ENCODE measurements around the gene HPSE2. TPM values are rescaled to one million over a fixed set of nuclear protein-coding genes. Genes with fewer than 3 reads are reported as not detected.

The HPSE2 gene
- total and polyA plus RNA-seq, 2 experiments from 2014 or later: 0.10 to 0.24 TPM

- Mint-ChIP-seq H3K27me3 (ENCODE audit: insufficient read depth, low read depth, poor library complexity) (no peaks in the 10 kb centered on the region), H3K36me3 (ENCODE audit: low read depth) (no peaks in the 10 kb centered on the region), H3K27ac (no peak overlapping the region; the same call in 1 of the 2 replicates), H3K4me3 (no peak overlapping the region), H3K9me3 (no peaks in the 10 kb centered on the region; the same call in 2 of the 3 replicates), H3K4me1 (peaks cover 8% of the 10 kb centered on the region; the same call in 2 of the 3 replicates)
- Histone ChIP-seq H3K4me1 (ENCODE audit: insufficient read depth) (peaks cover 6% of the 10 kb centered on the region; the same call in 1 of the 2 replicates), H4K20me1 (replicated peaks; ENCODE audit: insufficient read depth) (no peaks in the 10 kb centered on the region), H3K4me2 (peak overlapping the region; percentile 28; the same call in 1 of the 2 replicates), H3K36me3 (ENCODE audit: insufficient read depth) (no peaks in the 10 kb centered on the region), H2AFZ (peak overlapping the region; percentile 98), H3K27ac (ENCODE audit: low read depth) (no peak overlapping the region), H3K9me2 (ENCODE audit: insufficient read depth) (0 out of 2 replicates have a peak, but pooled peaks cover 4% of the 10 kb centered on the region), H3F3A (replicated peaks; ENCODE audit: low read depth) (no peaks in the 10 kb centered on the region), H3K79me2 (replicated peaks; ENCODE audit: insufficient read depth) (no peaks in the 10 kb centered on the region), H3K27me3 (ENCODE audit: insufficient read depth) (no peaks in the 10 kb centered on the region), H3K4me3 (no peak overlapping the region)
- TF ChIP-seq, protein P1, sequence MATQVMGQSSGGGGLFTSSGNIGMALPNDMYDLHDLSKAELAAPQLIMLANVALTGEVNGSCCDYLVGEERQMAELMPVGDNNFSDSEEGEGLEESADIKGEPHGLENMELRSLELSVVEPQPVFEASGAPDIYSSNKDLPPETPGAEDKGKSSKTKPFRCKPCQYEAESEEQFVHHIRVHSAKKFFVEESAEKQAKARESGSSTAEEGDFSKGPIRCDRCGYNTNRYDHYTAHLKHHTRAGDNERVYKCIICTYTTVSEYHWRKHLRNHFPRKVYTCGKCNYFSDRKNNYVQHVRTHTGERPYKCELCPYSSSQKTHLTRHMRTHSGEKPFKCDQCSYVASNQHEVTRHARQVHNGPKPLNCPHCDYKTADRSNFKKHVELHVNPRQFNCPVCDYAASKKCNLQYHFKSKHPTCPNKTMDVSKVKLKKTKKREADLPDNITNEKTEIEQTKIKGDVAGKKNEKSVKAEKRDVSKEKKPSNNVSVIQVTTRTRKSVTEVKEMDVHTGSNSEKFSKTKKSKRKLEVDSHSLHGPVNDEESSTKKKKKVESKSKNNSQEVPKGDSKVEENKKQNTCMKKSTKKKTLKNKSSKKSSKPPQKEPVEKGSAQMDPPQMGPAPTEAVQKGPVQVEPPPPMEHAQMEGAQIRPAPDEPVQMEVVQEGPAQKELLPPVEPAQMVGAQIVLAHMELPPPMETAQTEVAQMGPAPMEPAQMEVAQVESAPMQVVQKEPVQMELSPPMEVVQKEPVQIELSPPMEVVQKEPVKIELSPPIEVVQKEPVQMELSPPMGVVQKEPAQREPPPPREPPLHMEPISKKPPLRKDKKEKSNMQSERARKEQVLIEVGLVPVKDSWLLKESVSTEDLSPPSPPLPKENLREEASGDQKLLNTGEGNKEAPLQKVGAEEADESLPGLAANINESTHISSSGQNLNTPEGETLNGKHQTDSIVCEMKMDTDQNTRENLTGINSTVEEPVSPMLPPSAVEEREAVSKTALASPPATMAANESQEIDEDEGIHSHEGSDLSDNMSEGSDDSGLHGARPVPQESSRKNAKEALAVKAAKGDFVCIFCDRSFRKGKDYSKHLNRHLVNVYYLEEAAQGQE (IDR thresholded peaks at IDR 0.05; ENCODE audit: unreplicated experiment): no peak
- TF ChIP-seq STAT1 (IDR thresholded peaks at IDR 0.05; ENCODE audit: unreplicated experiment): no peak
- ATAC-seq (peak; percentile 73), DNase-seq (ENCODE audit: low spot score) (peak; percentile 14)
These were observed 627.2 kb downstream of the HPSE2 start for GRCh38 chr10:98608411-98608810.

GRCh38 chr10:98602224-98602623 lies 633.4 kb downstream of the HPSE2 start:
- no peaks in the 10 kb centered on the region for H3K27me3 ChIP-seq (ENCODE audit: insufficient read depth)
- no peaks in the 10 kb centered on the region for H3K36me3 ChIP-seq (ENCODE audit: insufficient read depth)
- H3K36me3 Mint-ChIP-seq (ENCODE audit: low read depth): peaks cover 10% of the 10 kb centered on the region
- H3K4me3 Mint-ChIP-seq: no peak overlapping the region
- H3K4me3 ChIP-seq: no peak overlapping the region
- H3K9me2 ChIP-seq (ENCODE audit: insufficient read depth): 0 out of 2 replicates have a peak, but pooled peaks cover 3% of the 10 kb centered on the region
- no peak overlapping the region for H2AFZ ChIP-seq
- H3F3A ChIP-seq (replicated peaks; ENCODE audit: low read depth): no peaks in the 10 kb centered on the region
- no peaks in the 10 kb centered on the region for H4K20me1 ChIP-seq (replicated peaks; ENCODE audit: insufficient read depth)
- H3K27ac ChIP-seq (ENCODE audit: low read depth): no peak overlapping the region
- H3K79me2 ChIP-seq (replicated peaks; ENCODE audit: insufficient read depth): no peaks in the 10 kb centered on the region
- no peaks in the 10 kb centered on the region for H3K4me1 ChIP-seq (ENCODE audit: insufficient read depth)
- H3K4me1 Mint-ChIP-seq: peaks cover 2% of the 10 kb centered on the region; the same call in 1 of the 3 replicates
- H3K4me2 ChIP-seq: no peak overlapping the region
- H3K27me3 Mint-ChIP-seq (ENCODE audit: insufficient read depth, low read depth, poor library complexity): no peaks in the 10 kb centered on the region
- peaks cover 13% of the 10 kb centered on the region for H3K9me3 Mint-ChIP-seq
- ATAC-seq (no peak), DNase-seq (ENCODE audit: low spot score) (no peak)
- no peak overlapping the region for H3K27ac Mint-ChIP-seq
- TF ChIP-seq, protein P1 (IDR thresholded peaks at IDR 0.05; ENCODE audit: unreplicated experiment): no peak
- no peak for TF ChIP-seq JUNB (IDR thresholded peaks at IDR 0.05; ENCODE audit: unreplicated experiment)
- no peak for TF ChIP-seq STAT1 (IDR thresholded peaks at IDR 0.05; ENCODE audit: unreplicated experiment)
- no peak for TF ChIP-seq ZNF114 (CRISPR knock-in tag; IDR thresholded peaks at IDR 0.05)
- TF ChIP-seq EZH2 (IDR thresholded peaks at IDR 0.05; ENCODE audit: low read depth, unreplicated experiment): no peak
- no peak for TF ChIP-seq NANOG (IDR thresholded peaks at IDR 0.05; ENCODE audit: borderline replicate concordance)
- no peak for TF ChIP-seq CTCF (conservative IDR thresholded peaks at IDR 0.05; ENCODE audit: low read depth in 2 of 2)

Measured in GM23338 (cell line).